Neuron (in vitro differentiated cells): ENCODE results near the gene MX2.

ENCODE experiments used
- H2AFZ ChIP-seq: one replicate; pipeline ENCODE4 v1.6.1; 2013; ENCODE audit warnings: low read depth, mild to moderate bottlenecking, inconsistent platforms, low read length, moderate library complexity
- H3K27me3 ChIP-seq: one replicate; pipeline ENCODE4 v1.6.1; 2013; ENCODE audit warnings: low read length; ENCODE audit not compliant: insufficient read depth
- H3K36me3 ChIP-seq: one replicate; pipeline ENCODE4 v1.6.1; 2013; ENCODE audit warnings: low read length; ENCODE audit not compliant: insufficient read depth
- H3K4me1 ChIP-seq: one replicate; pipeline ENCODE4 v1.6.1; 2013; ENCODE audit warnings: low read length; ENCODE audit not compliant: insufficient read depth
- H3K4me3 ChIP-seq: 2 replicates; pipeline ENCODE4 v1.5.1; 2013; ENCODE audit warnings: mild to moderate bottlenecking, low read length, moderate library complexity
- H3K9me3 ChIP-seq: one replicate; pipeline ENCODE4 v1.6.1; 2013; ENCODE audit warnings: low read length

MX2 gene

GRCh38 chr21:41425954-41426675, 64.3 kb downstream of the MX2 start, which contains the start of gene MX1:
Gene MX1, plus strand, starts transcription at chr21:41426239. Its CDS starts 5,832 bp downstream, at chr21:41432071.
- Histone ChIP-seq H3K36me3 (no peaks in the 10 kb centered on the region), H3K27me3 (peaks cover 10% of the 10 kb centered on the region), H2AFZ (no peak within 1 kb of the TSS), H3K4me3 (no peak within 1 kb of the TSS), H3K4me1 (no peaks in the 10 kb centered on the region), H3K9me3 (no peaks in the 10 kb centered on the region)

DNA sequence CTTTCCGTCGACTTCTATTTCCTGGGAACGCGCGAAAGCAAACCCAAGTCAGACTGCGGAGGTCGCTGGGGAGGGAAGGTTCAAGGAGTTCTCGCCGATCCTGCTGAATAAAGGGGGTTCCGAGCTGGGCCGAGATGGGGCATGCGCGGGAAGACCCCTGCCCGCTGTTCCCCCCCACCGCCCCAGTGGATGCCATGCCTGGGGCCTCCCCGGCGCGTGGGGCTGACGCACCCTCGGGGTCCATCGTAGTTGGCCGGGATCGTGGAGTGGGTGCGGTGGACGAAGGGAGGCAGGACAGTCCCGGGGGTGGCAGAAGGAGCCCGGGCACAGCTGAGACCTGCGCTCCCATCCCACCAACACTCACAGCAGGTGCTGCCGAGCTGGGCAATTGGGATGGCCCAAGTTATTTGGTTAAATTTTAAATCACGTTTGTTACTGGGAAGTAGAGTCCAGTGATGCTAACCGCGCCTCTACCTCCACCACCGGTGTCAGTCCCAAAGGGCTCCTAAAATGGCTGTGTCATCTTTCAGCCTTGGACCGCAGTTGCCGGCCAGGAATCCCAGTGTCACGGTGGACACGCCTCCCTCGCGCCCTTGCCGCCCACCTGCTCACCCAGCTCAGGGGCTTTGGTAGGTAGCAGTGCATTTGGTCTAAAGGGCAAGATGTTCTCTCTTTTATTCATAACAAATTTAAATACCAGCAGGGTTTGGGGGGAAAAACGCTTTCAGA, 65.0 kb downstream of the MX2 start:
- Histone ChIP-seq H3K36me3 (no peaks in the 10 kb centered on the region), H3K9me3 (no peaks in the 10 kb centered on the region), H3K27me3 (peaks cover 10% of the 10 kb centered on the region), H2AFZ (no peak overlapping the region), H3K4me3 (no peak overlapping the region), H3K4me1 (no peaks in the 10 kb centered on the region)

GRCh38 chr21:41427556-41427955, 65.7 kb downstream of the MX2 start:
- no peak overlapping the region for H2AFZ ChIP-seq
- H3K36me3 ChIP-seq = no peaks in the 10 kb centered on the region
- peaks cover 10% of the 10 kb centered on the region for H3K27me3 ChIP-seq
- H3K4me1 ChIP-seq = no peaks in the 10 kb centered on the region
- H3K9me3 ChIP-seq = no peaks in the 10 kb centered on the region
- H3K4me3 ChIP-seq = no peak overlapping the region

GRCh38 chr21:41428311-41428710, 66.5 kb downstream of the MX2 start:
- H3K36me3 ChIP-seq = no peaks in the 10 kb centered on the region
- no peak overlapping the region for H3K4me3 ChIP-seq
- H3K9me3 ChIP-seq = no peaks in the 10 kb centered on the region
- H2AFZ ChIP-seq = no peak overlapping the region
- no peaks in the 10 kb centered on the region for H3K4me1 ChIP-seq
- H3K27me3 ChIP-seq = peaks cover 10% of the 10 kb centered on the region

- Histone ChIP-seq H2AFZ (no peak overlapping the region), H3K4me3 (no peak overlapping the region), H3K27me3 (peaks cover 10% of the 10 kb centered on the region)
These were observed 67.0 kb downstream of the MX2 start for GRCh38 chr21:41428847-41429246.

DNA sequence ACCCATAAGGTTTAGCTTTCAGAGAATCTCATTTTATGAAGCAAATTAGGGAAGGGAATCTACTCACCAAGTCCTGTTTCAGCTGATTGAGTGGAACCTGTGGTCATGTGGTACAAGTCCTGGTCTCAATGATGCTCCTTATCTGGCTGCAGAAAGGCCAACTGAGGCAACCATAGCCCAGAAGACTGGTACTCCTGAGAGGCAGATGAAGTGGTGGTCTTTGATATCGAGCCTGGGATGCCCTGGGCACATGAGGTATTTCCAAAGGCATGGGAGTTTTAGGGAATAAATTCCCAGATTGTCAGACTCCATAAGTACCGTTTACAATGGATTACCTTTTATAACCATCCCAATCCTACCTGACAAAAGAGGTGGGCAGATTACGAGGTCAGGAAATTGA, 67.5 kb downstream of the MX2 start:
- Histone ChIP-seq H3K27me3 (peaks cover 10% of the 10 kb centered on the region), H3K4me3 (no peak overlapping the region), H3K4me1 (no peaks in the 10 kb centered on the region), H3K36me3 (no peaks in the 10 kb centered on the region), H2AFZ (no peak overlapping the region), H3K9me3 (no peaks in the 10 kb centered on the region)

More at GRCh38 chr21:41428847-41429246, 67.0 kb downstream of the MX2 start:
- H3K36me3 ChIP-seq = no peaks in the 10 kb centered on the region
- H3K9me3 ChIP-seq = no peaks in the 10 kb centered on the region
- no peaks in the 10 kb centered on the region for H3K4me1 ChIP-seq

GRCh38 chr21:41429925-41430491, 68.2 kb downstream of the MX2 start:
- H2AFZ ChIP-seq = no peak overlapping the region
- H3K9me3 ChIP-seq = no peaks in the 10 kb centered on the region
- H3K36me3 ChIP-seq = no peaks in the 10 kb centered on the region
- H3K27me3 ChIP-seq = peaks cover 10% of the 10 kb centered on the region
- H3K4me1 ChIP-seq = no peaks in the 10 kb centered on the region
- H3K4me3 ChIP-seq = no peak overlapping the region

DNA sequence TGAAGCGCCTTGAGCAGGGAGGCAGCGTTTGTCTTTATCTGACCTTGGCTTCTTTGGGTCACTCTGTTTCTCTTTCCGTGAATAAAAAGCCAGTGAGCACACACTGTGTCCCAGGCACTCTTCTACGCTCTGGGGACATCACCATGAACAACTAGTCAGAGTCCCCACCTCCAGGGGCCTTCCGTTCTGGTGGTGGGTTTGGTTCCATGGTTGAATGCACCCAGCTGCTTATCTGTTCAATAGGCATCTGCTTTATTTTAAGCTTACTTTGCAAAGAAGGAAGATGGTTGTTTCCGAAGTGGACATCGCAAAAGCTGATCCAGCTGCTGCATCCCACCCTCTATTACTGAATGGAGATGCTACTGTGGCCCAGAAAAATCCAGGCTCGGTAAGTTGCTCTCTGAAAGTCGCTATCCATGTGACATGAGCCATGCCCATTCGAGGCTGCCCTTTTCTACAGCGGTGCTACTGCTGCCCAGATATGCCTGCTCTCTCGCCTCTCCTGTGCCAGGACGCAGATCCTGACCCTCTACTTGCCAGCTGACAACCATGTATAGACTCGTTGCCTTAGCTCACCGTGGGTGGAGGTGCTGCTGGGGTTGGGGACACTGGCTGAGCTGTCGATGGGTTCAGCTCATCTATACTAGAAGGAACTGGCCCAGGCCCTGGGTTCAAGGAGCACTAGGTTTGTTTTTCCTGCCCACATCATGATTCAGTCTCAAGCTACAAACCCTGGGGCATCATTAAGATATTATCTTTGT, 70.1 kb downstream of the MX2 start:
- Histone ChIP-seq H3K36me3 (no peaks in the 10 kb centered on the region), H3K4me1 (no peaks in the 10 kb centered on the region), H2AFZ (no peak overlapping the region), H3K9me3 (no peaks in the 10 kb centered on the region), H3K27me3 (peaks cover 2% of the 10 kb centered on the region), H3K4me3 (no peak overlapping the region)

GRCh38 chr21:41432562-41433460, 71.0 kb downstream of the MX2 start:
- Histone ChIP-seq H3K4me1 (no peaks in the 10 kb centered on the region), H3K36me3 (no peaks in the 10 kb centered on the region), H2AFZ (no peak overlapping the region), H3K9me3 (no peaks in the 10 kb centered on the region), H3K4me3 (no peak overlapping the region), H3K27me3 (no peaks in the 10 kb centered on the region)

DNA sequence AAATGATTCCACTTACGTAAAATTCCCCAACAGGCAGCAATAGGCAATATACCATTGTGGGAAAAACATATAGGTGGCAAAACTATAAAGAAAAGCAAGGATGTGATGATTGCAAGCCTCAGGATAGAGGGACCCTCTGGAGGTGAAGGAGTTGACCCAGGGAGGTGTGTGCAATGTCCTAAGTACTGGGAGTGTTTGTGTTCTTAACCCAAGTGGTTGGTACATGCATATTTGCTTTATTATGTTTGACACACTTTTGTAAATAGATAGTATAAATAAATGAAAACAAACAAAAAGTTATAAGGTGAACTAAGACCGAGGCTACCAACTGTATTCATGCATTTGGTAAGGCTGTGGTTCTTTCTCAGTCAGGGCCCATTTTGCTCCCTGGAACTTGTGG, 71.7 kb downstream of the MX2 start:
- H3K4me1 ChIP-seq = no peaks in the 10 kb centered on the region
- H3K4me3 ChIP-seq = no peak overlapping the region
- no peak overlapping the region for H2AFZ ChIP-seq
- H3K27me3 ChIP-seq = no peaks in the 10 kb centered on the region
- H3K36me3 ChIP-seq = no peaks in the 10 kb centered on the region
- no peaks in the 10 kb centered on the region for H3K9me3 ChIP-seq

DNA sequence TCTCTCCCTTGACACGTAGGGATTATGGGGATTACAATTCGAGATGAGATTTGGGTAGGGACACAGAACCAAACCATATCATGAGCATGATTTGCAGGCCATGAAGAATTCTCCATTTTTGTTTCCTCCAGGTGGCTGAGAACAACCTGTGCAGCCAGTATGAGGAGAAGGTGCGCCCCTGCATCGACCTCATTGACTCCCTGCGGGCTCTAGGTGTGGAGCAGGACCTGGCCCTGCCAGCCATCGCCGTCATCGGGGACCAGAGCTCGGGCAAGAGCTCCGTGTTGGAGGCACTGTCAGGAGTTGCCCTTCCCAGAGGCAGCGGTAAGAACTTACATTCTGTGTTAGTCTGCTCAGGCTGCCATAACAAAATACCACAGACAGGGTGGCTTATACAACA, 73.9 kb downstream of the MX2 start:
- Histone ChIP-seq H3K4me3 (no peak overlapping the region), H3K27me3 (no peaks in the 10 kb centered on the region), H3K36me3 (no peaks in the 10 kb centered on the region), H3K9me3 (no peaks in the 10 kb centered on the region), H2AFZ (no peak overlapping the region), H3K4me1 (no peaks in the 10 kb centered on the region)

GRCh38 chr21:41437729-41438128, 75.9 kb downstream of the MX2 start:
- Histone ChIP-seq H3K27me3 (no peaks in the 10 kb centered on the region), H3K4me3 (no peak overlapping the region), H2AFZ (no peak overlapping the region), H3K36me3 (no peaks in the 10 kb centered on the region), H3K4me1 (no peaks in the 10 kb centered on the region), H3K9me3 (no peaks in the 10 kb centered on the region)
